K562 (cell line): ENCODE data around the gene RRAS. TPM values are rescaled to one million over a fixed set of nuclear protein-coding genes. Genes with fewer than 3 reads are reported as not detected.

Source experiments
- HMBOX1 ChIP-seq: sonication (generic); IDR thresholded peaks from 2 replicates; pipeline ENCODE4 v1.6.1; 2016
- REST ChIP-seq, 2 experiments: fragments of 450-650 bp; formaldehyde crosslinking in 1 of 2; IDR thresholded peaks; 2 replicates each; pipeline versions ENCODE4 v1.4.0 to v1.6.1; 2014 to 2020; ENCODE audit warnings: mild to moderate bottlenecking in 2 of 2, borderline replicate concordance in 1 of 2, low read depth in 1 of 2
- XRCC5 ChIP-seq: fragments of 200-400 bp; formaldehyde crosslinking; IDR thresholded peaks from 2 replicates; pipeline ENCODE4 v1.6.1; 2017; ENCODE audit warnings: low read depth, mild to moderate bottlenecking, low read length
- polyA plus RNA-seq, 8 experiments: library from polyadenylated mRNA; depleted of rRNA in 4 of 8; stranded (reverse) in 5 of 8; unstranded in 3 of 8; fragments of >200 nt; fragmentation: Nextera tagmentation in 2 of 8; fragmentation: Illumina TruSeq in 1 of 8; extraction: Ambion mirVana in 2 of 8; extraction: Trizol in 1 of 8; gene quantifications; 2 replicates each; pipeline versions ENCODE4 v1.2.1 to v1.2.3, GENCODE V29; 2011 to 2014; ENCODE audit warnings: inconsistent platforms in 1 of 8, missing spikeins in 1 of 8
- total RNA-seq, 7 experiments: library from RNA; depleted of rRNA in 6 of 7; stranded (reverse); fragments of >200 nt in 6 of 7; fragmentation: Illumina TruSeq in 2 of 7; extraction: Trizol in 2 of 7; gene quantifications; 2 replicates each; pipeline versions ENCODE4 v1.2.1 to v1.2.3, GENCODE V29; 2011 to 2021; ENCODE audit warnings: low replicate concordance in 1 of 7

Gene RRAS
- total and polyA plus RNA-seq, 9 of the 15 experiments (the other 6 are each of a cell fraction or from before 2014, with no cell fraction given): 0.70 to 17.3 (median 8.2) TPM

GRCh38 chr19:49667473-49667872 is 27.5 kb upstream of the RRAS start (continued):
- peak; percentile 46; the same call in 1 of the 2 replicates for TF ChIP-seq HMBOX1
- no peak for TF ChIP-seq XRCC5
- peak; percentile 71 for TF ChIP-seq REST (IDR thresholded peaks at IDR 0.05; ENCODE audit: borderline replicate concordance)
- no peak for TF ChIP-seq REST (CRISPR knock-in tag; IDR thresholded peaks at IDR 0.05; ENCODE audit: low read depth)
